GM10266 (cell line): ENCODE data around the gene TRIP4.
A peak's percentile ranks its signal among the peaks of the same experiment; 100 is the strongest.

Source experiments
- DNase-seq: peaks from one replicate; pipeline ENCODE4 v3.0.0; 2012; ENCODE audit errors: extremely low spot score
- TF ChIP-seq, protein P1 (sequence below): IDR thresholded peaks from 2 replicates; pipeline ENCODE4 v1.5.1; 2012; ENCODE audit warnings: mild to moderate bottlenecking, low read depth; ENCODE audit not compliant: control insufficient read depth, insufficient read depth; ENCODE audit errors: missing control alignments

The TRIP4 gene

GRCh38 chr15:64422697-64423096 is 35.1 kb downstream of the TRIP4 start:
- TF ChIP-seq, protein P1, sequence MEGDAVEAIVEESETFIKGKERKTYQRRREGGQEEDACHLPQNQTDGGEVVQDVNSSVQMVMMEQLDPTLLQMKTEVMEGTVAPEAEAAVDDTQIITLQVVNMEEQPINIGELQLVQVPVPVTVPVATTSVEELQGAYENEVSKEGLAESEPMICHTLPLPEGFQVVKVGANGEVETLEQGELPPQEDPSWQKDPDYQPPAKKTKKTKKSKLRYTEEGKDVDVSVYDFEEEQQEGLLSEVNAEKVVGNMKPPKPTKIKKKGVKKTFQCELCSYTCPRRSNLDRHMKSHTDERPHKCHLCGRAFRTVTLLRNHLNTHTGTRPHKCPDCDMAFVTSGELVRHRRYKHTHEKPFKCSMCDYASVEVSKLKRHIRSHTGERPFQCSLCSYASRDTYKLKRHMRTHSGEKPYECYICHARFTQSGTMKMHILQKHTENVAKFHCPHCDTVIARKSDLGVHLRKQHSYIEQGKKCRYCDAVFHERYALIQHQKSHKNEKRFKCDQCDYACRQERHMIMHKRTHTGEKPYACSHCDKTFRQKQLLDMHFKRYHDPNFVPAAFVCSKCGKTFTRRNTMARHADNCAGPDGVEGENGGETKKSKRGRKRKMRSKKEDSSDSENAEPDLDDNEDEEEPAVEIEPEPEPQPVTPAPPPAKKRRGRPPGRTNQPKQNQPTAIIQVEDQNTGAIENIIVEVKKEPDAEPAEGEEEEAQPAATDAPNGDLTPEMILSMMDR: no peak
- DNase-seq: no peak

GRCh38 chr15:64423970-64424369 is 36.3 kb downstream of the TRIP4 start:
- peak; percentile 40 for DNase-seq
- TF ChIP-seq, protein P1: no peak

DNA sequence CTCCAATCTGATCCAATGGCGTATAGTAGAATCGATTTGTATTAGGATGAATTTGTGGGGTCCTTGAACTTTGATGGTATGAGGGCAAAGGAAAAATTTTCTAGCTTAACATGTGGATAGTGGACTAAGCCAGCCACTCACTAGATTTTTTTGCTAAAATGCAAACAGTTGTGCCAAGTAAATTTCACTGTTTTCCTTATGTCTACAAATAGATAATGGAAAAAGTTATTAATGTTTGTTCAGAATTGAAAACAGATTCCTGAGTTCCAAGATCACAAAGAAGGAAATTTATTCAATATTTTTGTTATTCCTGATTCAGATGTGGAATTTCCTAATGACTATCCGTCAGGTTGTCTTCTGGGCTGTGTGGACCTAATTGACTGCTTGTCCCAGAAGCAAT is 37.6 kb downstream of the TRIP4 start:
- DNase-seq: no peak
- TF ChIP-seq, protein P1: no peak

GRCh38 chr15:64426845-64427465 is 39.3 kb downstream of the TRIP4 start:
- DNase-seq: no peak
- TF ChIP-seq, protein P1: peak; percentile 16

DNA sequence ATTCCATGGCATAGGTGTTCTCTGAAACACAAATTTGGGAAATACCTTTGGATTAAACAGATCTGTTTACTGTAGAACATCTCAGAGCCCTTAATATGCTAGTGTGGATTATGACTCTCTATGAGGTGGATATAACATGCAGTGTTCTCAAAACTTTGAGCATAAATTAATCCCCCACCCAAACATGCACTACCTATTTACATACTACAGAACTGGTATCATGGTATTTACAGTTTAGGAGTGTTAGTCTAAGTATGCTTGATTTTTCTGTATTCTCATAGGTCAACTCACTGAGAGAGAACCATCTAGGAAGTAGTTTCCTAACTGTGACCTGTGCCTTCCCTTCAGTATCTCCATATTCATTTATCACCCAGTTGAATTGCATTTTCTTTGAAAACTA is 41.8 kb downstream of the TRIP4 start:
- TF ChIP-seq, protein P1: no peak
- no peak for DNase-seq

DNA sequence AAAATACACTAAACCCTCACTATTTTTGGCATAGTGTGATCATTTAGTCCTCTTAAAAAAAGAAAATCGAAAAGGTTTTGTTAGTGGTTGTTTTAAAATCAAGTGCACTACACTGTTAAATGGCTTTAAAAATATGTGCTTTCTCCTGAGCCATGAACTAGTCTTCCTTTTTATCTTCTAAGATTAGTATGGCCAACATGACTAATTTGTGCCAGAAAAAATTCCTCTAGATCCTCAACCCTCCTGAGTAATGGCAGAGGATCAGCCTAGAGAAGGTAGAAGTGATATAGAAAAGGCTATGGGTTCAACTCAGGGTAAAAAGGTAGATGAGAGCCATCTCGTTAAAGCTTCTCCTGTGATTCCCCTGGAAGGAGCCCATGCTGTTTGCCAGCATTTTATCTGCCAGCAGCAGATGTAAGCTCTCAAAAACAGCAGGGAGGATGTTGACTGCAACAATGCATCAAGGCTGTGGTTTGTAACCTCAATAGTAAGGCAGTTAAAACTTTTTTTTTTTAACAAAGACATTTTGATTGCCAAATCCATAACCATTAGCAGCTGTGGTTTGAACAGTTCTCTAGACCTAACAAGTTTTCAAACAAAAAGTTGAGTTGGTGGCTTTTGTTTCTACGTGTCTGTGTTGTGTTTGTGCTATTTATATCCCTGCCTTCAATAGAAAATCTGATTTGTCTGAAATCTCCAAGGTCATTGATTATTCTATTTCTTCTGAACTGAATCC is 42.5 kb downstream of the TRIP4 start:
- peak; percentile 28 for DNase-seq
- TF ChIP-seq, protein P1: no peak

DNA sequence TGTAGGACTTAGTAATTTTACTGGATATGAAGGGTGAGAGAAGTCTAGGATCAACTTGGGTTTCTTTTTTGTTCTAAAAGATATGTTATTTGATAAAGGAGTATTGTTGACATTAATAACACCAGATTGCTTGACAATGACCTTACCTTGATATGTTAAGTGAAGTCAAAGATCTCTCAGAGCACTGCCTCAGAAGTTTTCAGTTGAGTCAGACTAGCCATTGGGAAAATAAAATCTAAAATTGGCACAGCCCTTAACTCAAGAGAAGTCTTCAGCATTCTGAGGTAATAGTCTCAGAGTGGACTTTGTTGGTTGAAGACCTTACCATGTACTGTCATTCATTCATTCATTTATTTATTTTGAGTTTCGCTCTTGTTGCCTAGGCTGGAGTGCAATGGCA is 50.3 kb downstream of the TRIP4 start:
- no peak for DNase-seq
- TF ChIP-seq, protein P1: no peak
